GM12801 (cell line): Measurements from ENCODE around the gene UBIAD1.

Experiments used
- CTCF ChIP-seq: IDR thresholded peaks from one replicate; pipeline ENCODE4 v1.5.1; 2011; ENCODE audit warnings: control low read depth; ENCODE audit not compliant: insufficient read length; ENCODE audit errors: extremely low read depth

The UBIAD1 gene

GRCh38 chr1:11333631-11334030 lies 60.6 kb downstream of the UBIAD1 start:
- TF ChIP-seq CTCF, result no peak

- TF ChIP-seq CTCF, result no peak
Measured at GRCh38 chr1:11334261-11334804, 61.3 kb downstream of the UBIAD1 start.

- TF ChIP-seq CTCF, result no peak
Measured at GRCh38 chr1:11334821-11335220, 61.8 kb downstream of the UBIAD1 start.

- TF ChIP-seq CTCF, result no peak
Measured at GRCh38 chr1:11335417-11336056, 62.5 kb downstream of the UBIAD1 start.

- TF ChIP-seq CTCF, result peak; percentile 76
Measured at GRCh38 chr1:11337580-11338073, 64.6 kb downstream of the UBIAD1 start.
